ENCODE measurements around the gene ASAP2.

GRCh38 chr2:9325428-9325827 is 118.8 kb downstream of the ASAP2 start:
- TF ChIP-seq CTCF (IDR thresholded peaks at IDR 0.05), result no peak
- no peak for TF ChIP-seq POLR2A (IDR thresholded peaks at IDR 0.05)
- TF ChIP-seq EP300 (IDR thresholded peaks at IDR 0.05), result no peak
- no peak for TF ChIP-seq POLR2AphosphoS5 (IDR thresholded peaks at IDR 0.05)
